Measurements from ENCODE around the gene DAPK2. TPM values are rescaled to one million over a fixed set of nuclear protein-coding genes. Genes with fewer than 3 reads are reported as not detected.
A peak's percentile ranks its signal among the peaks of the same experiment; 100 is the strongest.

DAPK2 gene
- total and polyA plus RNA-seq, 7 experiments from 2014 or later, result 0.46 to 9.3 (median 4.2) TPM; not detected in 3

GRCh38 chr15:63922916-63923315, 123.4 kb downstream of the DAPK2 start:
- DNase-seq (no peak), ATAC-seq (no peak)
- H3K4me3 Mint-ChIP-seq, result no peak overlapping the region
- H3K9me3 Mint-ChIP-seq, result no peaks in the 10 kb centered on the region
- intact Hi-C loops (cut with micrococcal nuclease), result no loop called here
- Histone ChIP-seq H3K9me3 (ENCODE audit: control insufficient read depth in 2 of 3, low read length in 3 of 3) (no peaks in the 10 kb centered on the region), H3K4me3 (ENCODE audit: low read length) (no peak overlapping the region), H3K36me3 (ENCODE audit: control insufficient read depth in 2 of 3, insufficient read depth in 3 of 3, low read length in 3 of 3) (no peaks in the 10 kb centered on the region), H3K27ac (ENCODE audit: low read depth, low read length) (no peak overlapping the region), H3K4me1 (ENCODE audit: control insufficient read depth in 2 of 2, insufficient read depth in 2 of 2, low read length in 2 of 2) (peaks cover 0 to 12% of the 10 kb centered on the region in 2 donors), H3K27me3 (ENCODE audit: control insufficient read depth in 2 of 2, insufficient read depth in 2 of 2, low read length in 2 of 2) (no peaks in the 10 kb centered on the region)
- H3K27me3 Mint-ChIP-seq, result peaks cover 0 to 6% (median 0%) of the 10 kb centered on the region in 5 donors
- H3K36me3 Mint-ChIP-seq, result peaks cover 0 to 7% (median 0%) of the 10 kb centered on the region in 5 donors
- CTCF ChIA-PET, result interaction anchor here (0.5 kb wide), 1 partner anchor 1597 kb away, joined by 5 read pairs; no protein-coding TSS in a partner anchor
- POLR2A ChIA-PET, result no interaction called here
- H3K27ac Mint-ChIP-seq, result no peak overlapping the region
- peaks cover 11 to 30% (median 20%) of the 10 kb centered on the region in 7 donors for H3K4me1 Mint-ChIP-seq

- Mint-ChIP-seq H3K27ac (no peak overlapping the region), H3K4me1 (peaks cover 11 to 30% (median 23%) of the 10 kb centered on the region in 7 donors)
These were observed 123.9 kb downstream of the DAPK2 start for GRCh38 chr15:63922261-63922904.

GRCh38 chr15:63920504-63921175, 125.6 kb downstream of the DAPK2 start:
- peaks cover 0 to 12% of the 10 kb centered on the region in 2 donors for H3K4me1 ChIP-seq (ENCODE audit: control insufficient read depth in 2 of 2, insufficient read depth in 2 of 2, low read length in 2 of 2)
- H3K36me3 Mint-ChIP-seq, result peaks cover 0 to 3% (median 0%) of the 10 kb centered on the region in 5 donors
- intact Hi-C loops (cut with micrococcal nuclease), result no loop called here
- no peaks in the 10 kb centered on the region for H3K36me3 ChIP-seq (ENCODE audit: control insufficient read depth in 2 of 3, insufficient read depth in 3 of 3, low read length in 3 of 3)
- H3K4me3 Mint-ChIP-seq, result peak overlapping the region in 5 of 10 donors; percentile 14 to 48 (median 33)
- H3K9me3 Mint-ChIP-seq, result no peaks in the 10 kb centered on the region
- ATAC-seq (no peak), DNase-seq (no peak)
- ChIA-PET POLR2A (interaction anchor here (0.6 to 1.3 kb wide), 3 partner anchors 29 to 159 kb away, joined by 3 to 8 read pairs (median 3); no protein-coding TSS in a partner anchor), CTCF (interaction anchor here (1.1 kb wide), 1 partner anchor 25 kb away, joined by 4 read pairs; no protein-coding TSS in a partner anchor)
- no peak overlapping the region for H3K4me3 ChIP-seq (ENCODE audit: low read length)
- H3K27me3 ChIP-seq (ENCODE audit: control insufficient read depth in 2 of 2, insufficient read depth in 2 of 2, low read length in 2 of 2), result no peaks in the 10 kb centered on the region
- H3K4me1 Mint-ChIP-seq, result peaks cover 11 to 30% (median 23%) of the 10 kb centered on the region in 7 donors
- H3K27ac ChIP-seq (ENCODE audit: low read depth, low read length), result no peak overlapping the region
- H3K27me3 Mint-ChIP-seq, result peaks cover 0 to 6% (median 0%) of the 10 kb centered on the region in 5 donors
- H3K27ac Mint-ChIP-seq, result peak overlapping the region in 3 of 9 donors; percentile 0 to 84 (median 26)
- H3K9me3 ChIP-seq (ENCODE audit: control insufficient read depth in 2 of 3, low read length in 3 of 3), result no peaks in the 10 kb centered on the region

More at GRCh38 chr15:63922261-63922904, 123.9 kb downstream of the DAPK2 start:
- POLR2A ChIA-PET, result no interaction called here
- intact Hi-C loops (cut with micrococcal nuclease), result no loop called here
- peaks cover 0 to 12% of the 10 kb centered on the region in 2 donors for H3K4me1 ChIP-seq (ENCODE audit: control insufficient read depth in 2 of 2, insufficient read depth in 2 of 2, low read length in 2 of 2)
- no peak overlapping the region for H3K4me3 ChIP-seq (ENCODE audit: low read length)
- no peaks in the 10 kb centered on the region for H3K9me3 Mint-ChIP-seq
- no peak overlapping the region for H3K27ac ChIP-seq (ENCODE audit: low read depth, low read length)
- H3K9me3 ChIP-seq (ENCODE audit: control insufficient read depth in 2 of 3, low read length in 3 of 3), result no peaks in the 10 kb centered on the region
- H3K4me3 Mint-ChIP-seq, result no peak overlapping the region
- H3K27me3 ChIP-seq (ENCODE audit: control insufficient read depth in 2 of 2, insufficient read depth in 2 of 2, low read length in 2 of 2), result no peaks in the 10 kb centered on the region
- H3K36me3 ChIP-seq (ENCODE audit: control insufficient read depth in 2 of 3, insufficient read depth in 3 of 3, low read length in 3 of 3), result no peaks in the 10 kb centered on the region
- ATAC-seq (no peak), DNase-seq (no peak)
- CTCF ChIA-PET, result interaction anchor here (0.5 kb wide), 1 partner anchor 1598 kb away, joined by 5 read pairs; no protein-coding TSS in a partner anchor
- peaks cover 0 to 7% (median 0%) of the 10 kb centered on the region in 5 donors for H3K36me3 Mint-ChIP-seq
- H3K27me3 Mint-ChIP-seq, result peaks cover 0 to 8% (median 0%) of the 10 kb centered on the region in 5 donors

- ChIA-PET CTCF (no interaction called here), POLR2A (interaction anchor here (0.6 kb wide), 1 partner anchor 90 kb away, joined by 3 read pairs; no protein-coding TSS in a partner anchor)
- Mint-ChIP-seq H3K4me3 (no peak overlapping the region), H3K36me3 (no peaks in the 10 kb centered on the region), H3K9me3 (no peaks in the 10 kb centered on the region), H3K27me3 (peaks cover 0 to 8% (median 0%) of the 10 kb centered on the region in 5 donors), H3K27ac (no peak overlapping the region), H3K4me1 (peaks cover 11 to 24% (median 21%) of the 10 kb centered on the region in 7 donors)
- no peak overlapping the region for H3K4me3 ChIP-seq (ENCODE audit: low read length)
- no peak overlapping the region for H3K27ac ChIP-seq (ENCODE audit: low read depth, low read length)
- ATAC-seq (no peak), DNase-seq (no peak)
- H3K36me3 ChIP-seq (ENCODE audit: control insufficient read depth in 2 of 3, insufficient read depth in 3 of 3, low read length in 3 of 3), result no peaks in the 10 kb centered on the region
- no peaks in the 10 kb centered on the region for H3K9me3 ChIP-seq (ENCODE audit: control insufficient read depth in 2 of 3, low read length in 3 of 3)
- peaks cover 0 to 12% of the 10 kb centered on the region in 2 donors for H3K4me1 ChIP-seq (ENCODE audit: control insufficient read depth in 2 of 2, insufficient read depth in 2 of 2, low read length in 2 of 2)
- intact Hi-C loops (cut with micrococcal nuclease), result no loop called here
- H3K27me3 ChIP-seq (ENCODE audit: control insufficient read depth in 2 of 2, insufficient read depth in 2 of 2, low read length in 2 of 2), result no peaks in the 10 kb centered on the region
These were observed 127.4 kb downstream of the DAPK2 start for GRCh38 chr15:63918901-63919348.

GRCh38 chr15:63918317-63918672, 128.0 kb downstream of the DAPK2 start:
- H3K4me3 ChIP-seq (ENCODE audit: low read length), result no peak overlapping the region
- Mint-ChIP-seq H3K27me3 (peaks cover 0 to 8% (median 0%) of the 10 kb centered on the region in 5 donors), H3K27ac (no peak overlapping the region), H3K4me3 (no peak overlapping the region), H3K9me3 (no peaks in the 10 kb centered on the region), H3K4me1 (peaks cover 11 to 24% (median 21%) of the 10 kb centered on the region in 7 donors), H3K36me3 (no peaks in the 10 kb centered on the region)
- peaks cover 0 to 12% of the 10 kb centered on the region in 2 donors for H3K4me1 ChIP-seq (ENCODE audit: control insufficient read depth in 2 of 2, insufficient read depth in 2 of 2, low read length in 2 of 2)
- intact Hi-C loops (cut with micrococcal nuclease), result no loop called here
- no peaks in the 10 kb centered on the region for H3K27me3 ChIP-seq (ENCODE audit: control insufficient read depth in 2 of 2, insufficient read depth in 2 of 2, low read length in 2 of 2)
- H3K9me3 ChIP-seq (ENCODE audit: control insufficient read depth in 2 of 3, low read length in 3 of 3), result no peaks in the 10 kb centered on the region
- H3K36me3 ChIP-seq (ENCODE audit: control insufficient read depth in 2 of 3, insufficient read depth in 3 of 3, low read length in 3 of 3), result no peaks in the 10 kb centered on the region
- ChIA-PET CTCF (no interaction called here), POLR2A (interaction anchor here (0.6 kb wide), 1 partner anchor 89 kb away, joined by 3 read pairs; no protein-coding TSS in a partner anchor)
- ATAC-seq (no peak), DNase-seq (no peak)
- H3K27ac ChIP-seq (ENCODE audit: low read depth, low read length), result no peak overlapping the region

GRCh38 chr15:63917588-63918316, 128.5 kb downstream of the DAPK2 start:
- Histone ChIP-seq H3K4me3 (ENCODE audit: low read length) (no peak overlapping the region), H3K27ac (ENCODE audit: low read depth, low read length) (no peak overlapping the region), H3K9me3 (ENCODE audit: control insufficient read depth in 2 of 3, low read length in 3 of 3) (no peaks in the 10 kb centered on the region), H3K27me3 (ENCODE audit: control insufficient read depth in 2 of 2, insufficient read depth in 2 of 2, low read length in 2 of 2) (no peaks in the 10 kb centered on the region), H3K4me1 (ENCODE audit: control insufficient read depth in 2 of 2, insufficient read depth in 2 of 2, low read length in 2 of 2) (peaks cover 0 to 12% of the 10 kb centered on the region in 2 donors), H3K36me3 (ENCODE audit: control insufficient read depth in 2 of 3, insufficient read depth in 3 of 3, low read length in 3 of 3) (no peaks in the 10 kb centered on the region)
- ChIA-PET POLR2A (no interaction called here), CTCF (interaction anchor here (0.6 kb wide), 1 partner anchor 675 kb away, joined by 5 read pairs; no protein-coding TSS in a partner anchor)
- peaks cover 0 to 8% (median 0%) of the 10 kb centered on the region in 5 donors for H3K27me3 Mint-ChIP-seq
- H3K9me3 Mint-ChIP-seq, result no peaks in the 10 kb centered on the region
- H3K27ac Mint-ChIP-seq, result no peak overlapping the region
- intact Hi-C loops (cut with micrococcal nuclease), result no loop called here
- ATAC-seq (no peak), DNase-seq (no peak)
- H3K4me1 Mint-ChIP-seq, result peaks cover 11 to 24% (median 21%) of the 10 kb centered on the region in 7 donors
- H3K36me3 Mint-ChIP-seq, result no peaks in the 10 kb centered on the region
- no peak overlapping the region for H3K4me3 Mint-ChIP-seq

All from naive thymus-derived CD4-positive, alpha-beta T cell (primary cell).